Islet of Langerhans (tissue), 1 donor: Measurements from ENCODE around the gene DCUN1D1.

ENCODE experiments used
- FAIRE-seq: peaks from one replicate; lab custom pipeline; 2011; peaks lifted over from hg19 to GRCh38; lab: Jason Lieb, UNC

Gene DCUN1D1

DNA sequence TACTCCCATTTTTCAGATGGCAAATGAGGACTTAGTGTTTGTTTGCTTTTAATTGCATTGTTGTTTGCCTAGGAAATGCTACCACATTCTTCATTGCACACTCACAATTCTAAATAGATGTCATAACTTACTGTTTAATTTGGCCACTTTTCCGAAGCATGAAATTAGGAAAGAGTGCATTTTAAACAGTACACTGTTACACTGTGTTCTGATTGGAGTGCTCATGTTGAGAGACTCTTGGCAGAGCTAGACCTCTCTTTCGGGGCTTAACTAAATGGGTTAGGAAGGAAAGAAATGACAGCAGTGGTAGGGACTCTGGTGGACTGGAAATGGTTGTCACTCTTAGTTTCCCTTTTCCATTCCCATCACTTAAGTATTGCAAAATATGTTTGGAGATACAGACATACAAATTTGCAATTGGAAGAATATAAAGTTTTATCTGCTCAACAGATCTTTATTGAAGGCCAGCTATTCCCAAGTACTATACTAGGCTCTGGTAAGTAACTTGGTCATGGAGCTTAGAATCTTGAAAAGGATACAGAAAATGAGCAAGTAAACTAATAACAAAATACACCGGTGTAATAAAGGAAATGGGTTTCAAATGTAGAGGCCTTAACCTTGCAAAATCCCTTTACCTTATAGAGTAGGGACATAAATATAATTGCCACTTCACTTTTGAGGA is 90.2 kb downstream of the DCUN1D1 start:
- FAIRE-seq: no peak
